TTC549 (cell line): ENCODE data around the gene SPAG16.

ENCODE experiments used
- FAIRE-seq: peaks from 2 replicates; lab custom pipeline; 2012; peaks lifted over from hg19 to GRCh38; lab: Jason Lieb, UNC

Gene SPAG16

DNA sequence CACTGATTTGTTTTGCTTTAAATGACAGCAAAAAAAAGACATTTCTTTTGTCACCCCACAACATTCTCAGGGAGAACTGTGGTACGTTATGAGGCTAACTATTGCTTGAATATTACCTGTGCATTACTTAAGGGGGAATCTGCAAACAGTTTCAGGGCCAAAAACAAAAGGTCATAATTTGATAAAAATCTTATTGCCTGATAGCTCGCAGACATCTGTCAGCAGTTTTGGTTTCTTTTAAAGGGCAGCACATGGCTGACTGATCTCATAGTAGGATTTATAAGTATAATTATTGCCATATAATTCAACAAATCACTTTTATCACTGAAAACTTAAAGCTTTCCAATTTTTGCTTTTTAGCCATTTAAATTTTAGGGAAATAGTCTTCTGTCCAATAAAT, 900.2 kb downstream of the SPAG16 start:
- FAIRE-seq = no peak

DNA sequence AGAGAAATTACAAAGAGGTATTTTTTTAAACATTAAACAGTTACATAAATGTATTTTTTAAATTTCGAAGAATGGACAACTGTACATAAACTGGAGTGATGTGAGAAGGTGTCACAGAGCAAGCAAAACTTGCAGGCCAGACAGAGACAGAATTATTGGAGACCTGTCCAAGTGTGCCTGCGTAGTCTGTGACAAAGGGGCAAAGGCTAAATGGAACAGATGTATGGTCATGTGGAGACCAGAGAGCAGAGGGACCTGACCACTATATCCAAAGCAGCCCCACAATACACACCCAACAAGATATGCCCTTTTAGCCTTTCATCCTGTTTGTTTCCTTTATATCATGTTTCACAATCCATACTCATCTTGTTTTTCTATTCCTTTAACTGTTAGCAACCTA, 901.3 kb downstream of the SPAG16 start:
- FAIRE-seq = no peak

DNA sequence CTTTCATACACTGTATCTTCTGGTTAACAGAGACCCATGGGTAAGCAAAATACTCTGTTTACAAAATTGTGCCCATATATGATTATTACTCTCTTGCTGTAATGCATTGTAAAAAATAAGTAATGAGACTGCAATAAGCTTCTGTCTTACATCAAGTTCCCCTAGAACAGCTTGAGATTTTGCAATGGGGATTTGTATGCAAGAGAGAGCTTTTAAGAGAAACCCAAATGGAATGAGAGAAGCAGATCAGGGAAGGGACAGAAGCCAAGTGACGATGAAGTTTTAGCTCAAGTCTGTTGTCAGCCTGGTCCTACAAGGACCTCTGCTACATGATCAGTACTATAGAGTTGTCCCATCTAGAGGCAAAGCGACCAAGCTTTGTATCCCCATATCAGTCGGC, 908.4 kb downstream of the SPAG16 start:
- no peak for FAIRE-seq

DNA sequence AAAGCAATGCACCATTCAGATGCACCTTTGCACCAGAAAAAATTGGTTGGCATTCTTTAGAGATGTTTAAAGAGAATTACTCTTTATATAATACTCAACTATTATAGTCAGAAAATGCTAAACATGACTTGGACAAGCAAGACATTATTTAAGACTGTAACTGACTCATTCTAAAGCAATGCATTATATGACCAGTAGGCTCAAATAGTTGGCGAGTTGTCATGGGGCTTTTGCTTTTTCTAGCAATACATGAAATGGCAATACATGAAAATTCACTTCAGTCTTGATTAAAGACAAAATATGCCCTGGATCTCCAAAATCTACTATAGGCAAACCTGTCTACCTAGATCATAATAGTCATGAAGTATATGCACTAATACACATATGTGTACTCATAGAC, 909.7 kb downstream of the SPAG16 start:
- FAIRE-seq = no peak

- FAIRE-seq = no peak
These were observed 912.0 kb downstream of the SPAG16 start for GRCh38 chr2:214196260-214196659.

GRCh38 chr2:214201892-214202291, 917.6 kb downstream of the SPAG16 start:
- no peak for FAIRE-seq

- no peak for FAIRE-seq
These were observed 919.0 kb downstream of the SPAG16 start for GRCh38 chr2:214203214-214203613.

- no peak for FAIRE-seq
These were observed 919.6 kb downstream of the SPAG16 start for GRCh38 chr2:214203744-214204289.

- no peak for FAIRE-seq
These were observed 930.8 kb downstream of the SPAG16 start for GRCh38 chr2:214215107-214215506.

GRCh38 chr2:214217136-214217535, 932.9 kb downstream of the SPAG16 start:
- no peak for FAIRE-seq

DNA sequence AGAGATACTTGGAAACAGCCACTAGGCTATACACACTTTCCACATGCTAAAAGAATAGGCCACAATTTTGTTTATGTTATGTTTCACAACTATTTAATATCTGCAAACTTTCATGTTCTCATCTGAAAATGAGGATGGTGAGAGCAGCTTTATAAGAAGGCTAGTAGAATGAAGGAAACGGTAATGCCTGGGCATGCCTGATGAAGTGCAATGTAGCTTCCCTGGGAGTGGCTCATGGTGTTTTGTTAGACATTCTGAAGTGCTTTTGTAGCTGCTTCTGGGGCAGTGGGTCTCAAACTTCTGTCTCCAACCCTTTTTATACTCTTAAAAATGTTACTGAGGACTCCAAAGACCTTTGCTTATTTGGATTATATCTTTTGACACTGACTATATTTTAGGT, 933.3 kb downstream of the SPAG16 start:
- FAIRE-seq = no peak

DNA sequence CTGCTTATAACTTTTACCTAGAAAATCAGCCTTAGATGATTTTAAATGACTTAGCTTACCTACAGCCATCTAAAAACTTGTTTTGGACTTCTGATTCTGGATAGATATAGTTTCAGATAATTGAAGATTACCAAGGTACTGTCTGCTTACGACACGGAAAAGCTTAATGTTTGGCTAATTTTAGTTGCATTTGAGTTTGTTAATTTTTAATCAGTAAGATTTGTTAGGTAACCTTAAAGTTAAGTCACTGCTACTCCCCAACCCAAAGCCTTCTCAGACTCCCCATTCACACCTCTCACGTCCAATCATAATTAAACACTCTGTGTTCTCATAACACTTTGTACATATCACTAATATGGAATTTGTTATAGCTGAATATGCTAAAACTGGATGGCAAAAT, 936.0 kb downstream of the SPAG16 start:
- FAIRE-seq = no peak

GRCh38 chr2:214226061-214226460, 941.8 kb downstream of the SPAG16 start:
- FAIRE-seq = no peak

GRCh38 chr2:214232271-214232670, 948.0 kb downstream of the SPAG16 start:
- FAIRE-seq = no peak

DNA sequence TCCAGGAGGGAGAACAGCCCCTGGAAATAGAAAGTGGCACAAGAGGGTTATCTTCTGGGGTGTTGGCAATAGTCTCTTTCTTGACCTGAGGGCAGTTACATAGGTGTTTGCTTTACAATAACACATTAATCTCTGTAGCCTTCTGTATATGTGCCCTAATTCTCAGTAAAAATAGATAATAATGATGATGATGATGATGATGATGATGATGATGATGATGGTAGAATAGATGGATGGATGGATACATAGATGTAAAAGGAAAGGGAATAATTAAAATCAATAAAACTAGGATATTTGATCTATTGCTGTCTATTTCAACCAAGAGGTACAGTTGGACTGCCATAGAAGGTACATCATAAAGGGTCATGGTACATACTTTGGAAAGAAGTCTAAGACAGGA, 948.9 kb downstream of the SPAG16 start:
- no peak for FAIRE-seq

DNA sequence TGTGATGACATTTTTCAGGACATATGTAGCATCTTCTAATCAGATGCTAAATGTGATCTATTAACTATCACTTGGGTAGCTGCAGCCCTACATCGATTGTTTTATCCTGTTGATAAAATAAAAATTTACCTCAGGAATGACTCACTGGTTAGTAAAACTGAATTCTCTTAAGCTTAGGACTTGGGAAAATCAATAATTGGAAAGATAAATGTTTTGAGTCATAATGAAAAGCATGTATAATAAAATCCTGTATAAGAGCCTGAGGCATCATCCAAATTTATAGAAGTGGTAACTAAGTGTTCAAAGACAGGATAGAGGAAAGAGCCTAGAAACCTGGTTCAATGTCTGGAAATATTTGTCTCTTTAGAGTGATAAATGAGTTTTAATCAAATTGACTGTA, 958.5 kb downstream of the SPAG16 start:
- no peak for FAIRE-seq

GRCh38 chr2:214244847-214245246, 960.6 kb downstream of the SPAG16 start:
- no peak for FAIRE-seq

GRCh38 chr2:214246417-214246816, 962.2 kb downstream of the SPAG16 start:
- FAIRE-seq = no peak

DNA sequence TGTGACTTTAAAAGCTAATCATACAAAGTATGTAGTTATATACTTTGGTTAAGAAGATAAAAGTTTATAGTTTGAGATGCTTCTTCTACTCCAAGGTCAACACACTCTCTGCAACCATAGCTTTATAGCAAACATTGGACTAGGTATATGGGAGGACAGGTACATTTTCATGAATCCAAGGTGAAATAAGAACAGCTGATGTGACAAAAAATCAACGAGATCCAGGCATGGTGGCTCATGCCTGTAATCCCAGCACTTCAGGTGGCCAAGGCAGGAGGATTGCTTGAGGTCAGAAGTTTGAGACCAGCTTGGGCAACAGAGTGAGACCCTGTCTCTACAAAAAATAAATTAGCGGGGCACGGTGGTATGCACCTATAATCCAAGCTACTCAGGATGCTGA, 963.3 kb downstream of the SPAG16 start:
- no peak for FAIRE-seq

- no peak for FAIRE-seq
These were observed 970.8 kb downstream of the SPAG16 start for GRCh38 chr2:214255046-214255445.

DNA sequence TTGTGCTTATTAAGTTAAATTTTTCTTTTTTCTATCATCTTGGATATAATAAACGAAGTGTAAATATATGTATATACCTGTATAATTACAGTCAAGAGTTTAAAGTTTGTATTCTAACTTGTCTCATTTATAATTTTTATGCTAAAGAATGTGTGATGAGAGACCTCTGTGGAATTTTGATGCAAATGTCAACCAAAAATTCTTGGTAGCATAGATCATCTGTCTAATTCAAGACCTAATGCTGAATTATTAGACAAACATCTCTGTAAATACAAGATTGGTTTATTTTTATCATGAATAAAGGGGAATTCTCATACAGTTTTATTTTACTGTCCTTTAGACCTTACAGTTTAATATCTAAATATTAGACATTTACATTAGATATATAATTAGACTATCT, 977.4 kb downstream of the SPAG16 start:
- no peak for FAIRE-seq

GRCh38 chr2:214264171-214264570, 979.9 kb downstream of the SPAG16 start:
- FAIRE-seq = no peak

GRCh38 chr2:214265991-214266489, 981.8 kb downstream of the SPAG16 start:
- no peak for FAIRE-seq

DNA sequence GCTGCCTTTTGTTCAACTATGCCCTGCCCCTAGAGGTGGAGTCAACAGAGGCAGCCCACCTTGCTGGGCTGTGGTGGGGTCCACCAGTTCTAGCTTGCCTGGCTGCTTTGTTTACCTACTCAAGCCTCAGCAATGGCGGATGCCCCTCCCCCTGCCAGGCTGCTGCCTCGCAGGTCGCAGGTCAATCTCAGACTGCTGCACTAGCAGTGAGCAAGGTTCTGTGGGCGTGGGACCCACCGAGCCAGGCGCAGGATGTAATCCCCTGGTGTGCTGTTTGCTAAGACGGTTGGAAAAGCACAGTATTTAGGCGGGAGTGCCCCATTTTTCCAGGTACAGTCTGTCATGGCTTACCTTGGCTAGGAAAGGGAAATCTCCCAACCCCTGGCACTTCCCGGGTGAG, 993.6 kb downstream of the SPAG16 start:
- no peak for FAIRE-seq

GRCh38 chr2:214286011-214286410, 1001.7 kb downstream of the SPAG16 start:
- FAIRE-seq = no peak
